ENCODE measurements around the gene RERE.

- TF ChIP-seq CTCF (IDR thresholded peaks at IDR 0.05) (no peak), POLR2A (IDR thresholded peaks at IDR 0.05) (no peak)
Measured at GRCh38 chr1:8782001-8782620, 35.3 kb downstream of the RERE start.
